Spleen (tissue), 11 donors: ENCODE results near the gene KCNQ1. TPM values are rescaled to one million over a fixed set of nuclear protein-coding genes. Genes with fewer than 3 reads are reported as not detected.

ENCODE experiments used
- DNase-seq: peaks from one replicate; pipeline ENCODE4 v3.0.0-alpha.2; 2020
- H3K27ac ChIP-seq, 8 donors: fragments of 200-600 bp; sonication (generic) in 7 of 8; 1 replicate in 4 of 8; 2 replicates in 4 of 8; pipeline versions ENCODE4 v1.5.0 to v1.8.0; 2016 to 2021; ENCODE audit warnings: inconsistent platforms in 4 of 8, mild to moderate bottlenecking in 4 of 8, moderate library complexity in 1 of 8
- H3K27me3 ChIP-seq, 7 donors: fragments of 200-600 bp; sonication (generic) in 6 of 7; replicated peaks in 1 of 7; 1 replicate in 4 of 7; 2 replicates in 3 of 7; pipeline versions ENCODE4 v1.5.0 to v1.8.0; 2016 to 2021; ENCODE audit warnings: inconsistent platforms in 3 of 7, mild to moderate bottlenecking in 1 of 7
- H3K36me3 ChIP-seq, 6 donors: fragments of 200-600 bp; sonication (generic) in 5 of 6; 1 replicate in 4 of 6; 2 replicates in 2 of 6; pipeline versions ENCODE4 v1.5.0 to v1.8.0; 2016 to 2021; ENCODE audit warnings: inconsistent platforms in 2 of 6
- H3K4me1 ChIP-seq, 6 donors: fragments of 200-600 bp; sonication (generic) in 5 of 6; 1 replicate in 3 of 6; 2 replicates in 3 of 6; pipeline versions ENCODE4 v1.5.0 to v1.8.0; 2016 to 2021; ENCODE audit warnings: inconsistent platforms in 3 of 6
- H3K4me3 ChIP-seq, 8 donors: fragments of 200-600 bp; sonication (generic) in 7 of 8; 1 replicate in 4 of 8; 2 replicates in 4 of 8; pipeline versions ENCODE4 v1.5.0 to v1.8.0; 2016 to 2021; ENCODE audit warnings: inconsistent platforms in 4 of 8, mild to moderate bottlenecking in 4 of 8, moderate library complexity in 2 of 8
- H3K9me3 ChIP-seq, 8 donors: fragments of 200-600 bp; sonication (generic) in 7 of 8; 1 replicate in 4 of 8; 2 replicates in 4 of 8; pipeline versions ENCODE4 v1.5.0 to v1.8.0; 2016 to 2021; ENCODE audit warnings: inconsistent platforms in 4 of 8
- POLR2A ChIP-seq, 3 donors: fragments of 450-650 bp; IDR thresholded peaks; one replicate each; pipeline ENCODE4 v1.5.1; 2017; ENCODE audit warnings: antibody characterized with exemption in 3 of 3, mild to moderate bottlenecking in 1 of 3
- POLR2AphosphoS5 ChIP-seq, 3 donors: sonication (generic); formaldehyde crosslinking; IDR thresholded peaks; one replicate each; pipeline ENCODE4 v1.5.1; 2017; ENCODE audit warnings: antibody characterized with exemption in 3 of 3
- WGBS, 5 donors: extraction: QIAGEN DNeasy Blood & Tissue Kit in 3 of 5; methylation state at CpG; one replicate each; pipeline versions ENCODE4 v1.1.5 to v1.1.7; 2013 to 2018; 5-methylcytosine and 5-hydroxymethylcytosine counted together
- intact Hi-C: fragments of 100-400 bp; cut with DNase I; formaldehyde crosslinking; loops from one replicate; pipeline ENCODE4 v1.15.0; 2023; ENCODE audit warnings: low total_unique reads
- polyA plus RNA-seq, 3 donors: library from polyadenylated mRNA; stranded (reverse); fragments of 200-250 nt; gene quantifications; one replicate each; pipeline ENCODE4 v1.2.1, GENCODE V29; 2013
- total RNA-seq, 7 donors: library from RNA; depleted of rRNA in 3 of 7; stranded (reverse); fragments of >200 nt in 3 of 7; fragmentation: NEBNext Ultra II Directional in 4 of 7; extraction: Animal tissue kit (Norgen Biotek cat#: 25700) in 4 of 7; gene quantifications; one replicate each; pipeline versions ENCODE4 v1.1.0 to v1.2.1, GENCODE V29; 2016 to 2021
- TF ChIP-seq, protein P1 (sequence below), 11 experiments: fragments of 200-600 bp in 7 of 11; fragments of 450-650 bp in 4 of 11; sonication (generic) in 4 of 11; IDR thresholded peaks in 8 of 11; conservative IDR thresholded peaks in 3 of 11; 1 replicate in 7 of 11; 2 replicates in 4 of 11; pipeline versions ENCODE4 v1.4.0 to v1.8.0; 2016 to 2021; ENCODE audit warnings: antibody characterized with exemption in 11 of 11, inconsistent platforms in 4 of 11, mild to moderate bottlenecking in 1 of 11
- donor health status: healthy with polysubstance abuse.
- donor health status: DM: no; HTN: no; CAD: no; lungs with moderate emphysema.
- donor health status: DM: no; HTN: no; CAD: no.
- donor health status: Bipolar disorder and iron deficiency.
- donor health status: healthy.
- donor health status: DM: no; HTN: no; CAD: no.
- donor health status: DM: yes; HTN: yes; CAD: no.

The KCNQ1 gene
- total and polyA plus RNA-seq, 10 donors: 3.3 to 21.6 (median 13.5) TPM

DNA sequence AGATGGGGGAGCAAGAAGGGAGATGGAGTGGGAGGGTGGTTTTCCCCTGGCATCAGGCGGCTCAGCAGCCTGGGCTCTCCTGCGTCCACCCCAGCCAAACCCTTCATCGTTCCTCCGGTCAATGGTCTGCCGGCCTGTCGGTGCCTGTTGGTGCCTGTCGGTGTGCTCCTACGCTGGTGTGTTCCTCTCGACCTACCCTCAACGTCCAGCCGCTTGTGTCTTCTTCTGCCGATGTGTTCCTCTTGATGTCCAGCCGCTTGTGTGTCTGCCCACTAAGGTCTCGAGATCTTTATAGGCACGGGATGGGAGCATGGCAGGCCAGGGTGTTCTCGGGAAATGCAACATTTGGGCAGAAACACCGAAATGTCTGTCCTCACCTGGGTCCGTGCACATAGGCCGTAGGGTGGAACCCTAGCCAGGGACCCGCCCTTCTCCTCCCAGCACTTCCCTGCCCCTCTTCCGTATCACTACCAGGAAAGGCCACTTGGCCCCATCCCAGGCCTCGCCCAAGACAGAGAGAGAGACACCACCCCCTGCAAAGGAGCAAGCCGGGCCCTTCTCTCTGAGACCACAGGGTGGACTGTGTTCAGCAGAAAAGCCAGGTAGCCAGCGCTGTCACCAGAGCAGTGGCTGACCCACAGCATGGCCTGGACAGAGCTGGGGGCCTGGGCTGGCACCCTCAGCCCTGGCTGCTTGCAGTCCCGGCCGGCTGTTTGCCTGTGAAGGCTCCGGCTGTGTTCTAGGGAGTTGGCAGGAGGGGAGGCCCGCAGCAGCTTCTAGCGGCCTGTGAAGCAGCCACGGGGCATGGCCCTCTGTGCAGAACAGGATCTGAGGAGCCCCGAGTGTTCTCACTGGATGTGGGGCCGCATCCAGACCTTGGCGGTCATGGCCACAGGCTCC, 316.6 kb downstream of the KCNQ1 start:
- intact Hi-C loops: no loop called here
- H3K4me3 ChIP-seq: no peak overlapping the region
- peaks cover 0 to 10% (median 7%) of the 10 kb centered on the region in 8 donors for H3K9me3 ChIP-seq
- peak; percentile 67 for DNase-seq
- 90 to 95% (median 93%) methylated on average over 23 to 33 of the region's 33 CpGs for WGBS, 5 donors
- no peaks in the 10 kb centered on the region for H3K4me1 ChIP-seq
- no peaks in the 10 kb centered on the region for H3K36me3 ChIP-seq
- no peak overlapping the region for H3K27ac ChIP-seq
- no peaks in the 10 kb centered on the region for H3K27me3 ChIP-seq
- TF ChIP-seq POLR2A (IDR thresholded peaks at IDR 0.05) (no peak), POLR2AphosphoS5 (IDR thresholded peaks at IDR 0.05) (no peak)
- TF ChIP-seq, protein P1, sequence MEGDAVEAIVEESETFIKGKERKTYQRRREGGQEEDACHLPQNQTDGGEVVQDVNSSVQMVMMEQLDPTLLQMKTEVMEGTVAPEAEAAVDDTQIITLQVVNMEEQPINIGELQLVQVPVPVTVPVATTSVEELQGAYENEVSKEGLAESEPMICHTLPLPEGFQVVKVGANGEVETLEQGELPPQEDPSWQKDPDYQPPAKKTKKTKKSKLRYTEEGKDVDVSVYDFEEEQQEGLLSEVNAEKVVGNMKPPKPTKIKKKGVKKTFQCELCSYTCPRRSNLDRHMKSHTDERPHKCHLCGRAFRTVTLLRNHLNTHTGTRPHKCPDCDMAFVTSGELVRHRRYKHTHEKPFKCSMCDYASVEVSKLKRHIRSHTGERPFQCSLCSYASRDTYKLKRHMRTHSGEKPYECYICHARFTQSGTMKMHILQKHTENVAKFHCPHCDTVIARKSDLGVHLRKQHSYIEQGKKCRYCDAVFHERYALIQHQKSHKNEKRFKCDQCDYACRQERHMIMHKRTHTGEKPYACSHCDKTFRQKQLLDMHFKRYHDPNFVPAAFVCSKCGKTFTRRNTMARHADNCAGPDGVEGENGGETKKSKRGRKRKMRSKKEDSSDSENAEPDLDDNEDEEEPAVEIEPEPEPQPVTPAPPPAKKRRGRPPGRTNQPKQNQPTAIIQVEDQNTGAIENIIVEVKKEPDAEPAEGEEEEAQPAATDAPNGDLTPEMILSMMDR (IDR thresholded peaks at IDR 0.05 in 8 of 11, conservative IDR thresholded peaks at IDR 0.05 in 3 of 11): no peak

DNA sequence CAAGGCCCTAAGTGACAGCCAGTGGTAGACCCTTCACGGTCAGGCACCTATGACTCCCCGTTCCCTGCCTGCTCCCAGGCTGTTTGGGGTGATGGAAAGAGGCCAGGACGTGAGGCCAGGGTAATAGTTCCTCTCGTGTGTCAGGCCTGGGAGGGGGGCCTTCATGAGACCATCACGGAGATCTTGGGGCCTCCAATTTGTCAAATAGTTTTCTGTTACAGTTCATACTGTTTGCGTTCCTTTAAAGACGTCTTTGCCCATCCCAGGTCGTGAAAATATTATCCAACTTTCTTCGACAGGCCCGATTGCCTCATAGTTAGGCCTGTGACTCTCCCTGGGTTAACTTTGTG, 317.2 kb downstream of the KCNQ1 start:
- Histone ChIP-seq H3K36me3 (no peaks in the 10 kb centered on the region), H3K9me3 (peaks cover 0 to 6% (median 2%) of the 10 kb centered on the region in 8 donors), H3K27me3 (no peaks in the 10 kb centered on the region), H3K27ac (no peak overlapping the region), H3K4me3 (no peak overlapping the region), H3K4me1 (no peaks in the 10 kb centered on the region)
- no peak for DNase-seq
- 86 to 94% (median 93%) methylated on average over 10 of the region's 10 CpGs for WGBS, 5 donors
- no peak for TF ChIP-seq POLR2A (IDR thresholded peaks at IDR 0.05)
- no peak for TF ChIP-seq POLR2AphosphoS5 (IDR thresholded peaks at IDR 0.05)
- TF ChIP-seq, protein P1 (IDR thresholded peaks at IDR 0.05 in 8 of 11, conservative IDR thresholded peaks at IDR 0.05 in 3 of 11): no peak
- intact Hi-C loops: no loop called here

DNA sequence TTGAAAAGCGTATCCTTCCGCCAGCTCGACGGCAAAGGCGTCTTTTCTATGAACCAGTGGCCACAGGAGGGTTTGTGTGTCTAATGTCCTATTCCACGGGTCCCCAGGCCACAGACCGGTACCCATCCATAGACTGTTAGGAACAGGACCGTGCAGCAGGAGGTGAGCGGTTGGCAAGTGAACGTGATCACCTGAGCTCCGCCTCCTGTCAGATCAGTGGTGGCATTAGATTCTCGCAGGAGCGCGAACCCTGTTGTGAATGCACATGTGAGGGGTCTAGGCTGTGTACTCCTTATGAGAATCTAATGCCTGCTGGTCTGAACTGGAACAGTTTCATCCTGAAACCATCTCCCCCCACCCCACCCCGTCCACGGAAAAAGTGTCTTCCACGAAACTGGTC, 317.6 kb downstream of the KCNQ1 start:
- no peaks in the 10 kb centered on the region for H3K4me1 ChIP-seq
- H3K4me3 ChIP-seq: no peak overlapping the region
- TF ChIP-seq, protein P1 (IDR thresholded peaks at IDR 0.05 in 8 of 11, conservative IDR thresholded peaks at IDR 0.05 in 3 of 11): no peak
- TF ChIP-seq POLR2A (IDR thresholded peaks at IDR 0.05): no peak
- peaks cover 0 to 2% (median 0%) of the 10 kb centered on the region in 8 donors for H3K9me3 ChIP-seq
- H3K36me3 ChIP-seq: no peaks in the 10 kb centered on the region
- intact Hi-C loops: no loop called here
- no peak overlapping the region for H3K27ac ChIP-seq
- no peaks in the 10 kb centered on the region for H3K27me3 ChIP-seq
- WGBS, 5 donors: 94 to 98% (median 96%) methylated on average over 17 of the region's 17 CpGs
- DNase-seq: peak; percentile 39

DNA sequence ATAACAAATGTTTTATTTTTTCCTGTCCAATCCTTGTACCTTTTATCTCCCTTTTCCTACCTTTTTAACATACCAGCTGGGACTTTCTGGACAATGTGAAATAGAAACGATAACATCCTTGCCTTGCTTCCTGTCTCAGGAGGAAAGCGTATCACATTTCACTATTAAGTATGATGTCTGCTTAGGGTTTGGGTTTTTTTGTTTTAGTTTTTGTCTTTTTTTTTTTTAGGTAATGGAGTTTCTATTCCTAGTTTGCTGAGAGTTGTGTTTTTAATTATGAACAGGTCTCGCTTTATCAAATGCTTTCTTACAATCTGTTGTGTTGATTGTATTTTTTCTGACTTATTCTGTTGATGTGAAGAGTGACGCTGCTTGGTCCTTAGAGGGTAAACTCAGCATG, 319.2 kb downstream of the KCNQ1 start:
- no peak overlapping the region for H3K4me3 ChIP-seq
- intact Hi-C loops: no loop called here
- 62 to 69% (median 64%) methylated on average over 4 of the region's 4 CpGs for WGBS, 5 donors
- TF ChIP-seq, protein P1 (IDR thresholded peaks at IDR 0.05 in 8 of 11, conservative IDR thresholded peaks at IDR 0.05 in 3 of 11): no peak
- no peak for TF ChIP-seq POLR2AphosphoS5 (IDR thresholded peaks at IDR 0.05)
- no peak for TF ChIP-seq POLR2A (IDR thresholded peaks at IDR 0.05)
- no peaks in the 10 kb centered on the region for H3K4me1 ChIP-seq
- H3K27me3 ChIP-seq: no peaks in the 10 kb centered on the region
- peaks cover 0 to 7% (median 0%) of the 10 kb centered on the region in 6 donors for H3K36me3 ChIP-seq
- no peak overlapping the region for H3K27ac ChIP-seq
- H3K9me3 ChIP-seq: no peaks in the 10 kb centered on the region
- no peak for DNase-seq
